Gastroesophageal sphincter (tissue), 3 donors: Measurements from ENCODE around the gene AGO1.

Experiments used
- EP300 ChIP-seq: sonication (generic); formaldehyde crosslinking; IDR thresholded peaks from one replicate; pipeline ENCODE4 v1.6.1; 2017; ENCODE audit warnings: antibody characterized with exemption, mild to moderate bottlenecking
- TF ChIP-seq, protein P1 (sequence below), 4 experiments: fragments of 200-600 bp in 2 of 4; fragments of 450-650 bp in 2 of 4; sonication (generic) in 1 of 4; IDR thresholded peaks; one replicate each; pipeline ENCODE4 v1.5.1; 2017 to 2019; ENCODE audit warnings: antibody characterized with exemption in 4 of 4, mild to moderate bottlenecking in 2 of 4, moderate library complexity in 2 of 4

DNA sequence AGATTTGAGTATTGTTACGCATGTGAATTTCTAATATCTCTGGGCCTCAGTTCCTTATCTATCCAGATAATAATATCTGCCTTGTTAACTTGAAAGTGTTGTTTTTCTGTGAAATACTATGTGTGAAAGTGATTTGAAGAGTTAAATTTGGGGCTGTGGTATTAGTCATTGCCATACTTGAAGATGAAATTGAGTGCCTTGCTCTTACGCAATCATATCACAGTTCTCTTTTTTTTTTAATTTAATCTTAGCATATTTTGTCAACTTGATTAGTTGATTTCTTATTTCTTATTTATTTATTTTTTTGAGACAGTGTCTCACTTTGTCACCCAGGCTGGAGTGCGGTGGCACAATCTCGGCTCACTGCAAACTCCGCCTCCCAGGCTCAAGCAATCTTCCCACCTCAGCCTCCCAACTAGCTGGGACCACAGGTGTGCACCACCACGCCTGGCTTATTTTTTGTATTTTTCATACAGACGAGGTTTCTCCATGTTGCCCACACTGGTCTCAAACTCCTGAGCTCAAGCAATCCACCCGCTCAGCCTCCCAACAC lies 44.2 kb upstream of the AGO1 start:
- TF ChIP-seq, protein P1, sequence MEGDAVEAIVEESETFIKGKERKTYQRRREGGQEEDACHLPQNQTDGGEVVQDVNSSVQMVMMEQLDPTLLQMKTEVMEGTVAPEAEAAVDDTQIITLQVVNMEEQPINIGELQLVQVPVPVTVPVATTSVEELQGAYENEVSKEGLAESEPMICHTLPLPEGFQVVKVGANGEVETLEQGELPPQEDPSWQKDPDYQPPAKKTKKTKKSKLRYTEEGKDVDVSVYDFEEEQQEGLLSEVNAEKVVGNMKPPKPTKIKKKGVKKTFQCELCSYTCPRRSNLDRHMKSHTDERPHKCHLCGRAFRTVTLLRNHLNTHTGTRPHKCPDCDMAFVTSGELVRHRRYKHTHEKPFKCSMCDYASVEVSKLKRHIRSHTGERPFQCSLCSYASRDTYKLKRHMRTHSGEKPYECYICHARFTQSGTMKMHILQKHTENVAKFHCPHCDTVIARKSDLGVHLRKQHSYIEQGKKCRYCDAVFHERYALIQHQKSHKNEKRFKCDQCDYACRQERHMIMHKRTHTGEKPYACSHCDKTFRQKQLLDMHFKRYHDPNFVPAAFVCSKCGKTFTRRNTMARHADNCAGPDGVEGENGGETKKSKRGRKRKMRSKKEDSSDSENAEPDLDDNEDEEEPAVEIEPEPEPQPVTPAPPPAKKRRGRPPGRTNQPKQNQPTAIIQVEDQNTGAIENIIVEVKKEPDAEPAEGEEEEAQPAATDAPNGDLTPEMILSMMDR (IDR thresholded peaks at IDR 0.05) = no peak
- TF ChIP-seq EP300 = no peak
